Adrenal gland (tissue), 12 donors: ENCODE measurements around the gene EXOC6B. TPM values are rescaled to one million over a fixed set of nuclear protein-coding genes. Genes with fewer than 3 reads are reported as not detected.

Experiments used
- DNase-seq, 7 donors: peaks; one replicate each; pipeline ENCODE4 v3.0.0-alpha.2; 2019 to 2020
- H3K27ac ChIP-seq, 5 donors: fragments of 200-600 bp; sonication (generic) in 4 of 5; 1 replicate in 3 of 5; 2 replicates in 2 of 5; pipeline versions ENCODE4 v1.5.1 to v1.8.0; 2016 to 2020; ENCODE audit warnings: mild to moderate bottlenecking in 1 of 5
- H3K27me3 ChIP-seq: fragments of 200-600 bp; 2 replicates; pipeline ENCODE4 v1.8.0; 2021
- H3K36me3 ChIP-seq, 2 donors: fragments of 200-600 bp; replicated peaks in 1 of 2; 1 replicate in 1 of 2; 2 replicates in 1 of 2; pipeline versions ENCODE4 v1.5.1 to v1.8.0; 2018 to 2022
- H3K4me1 ChIP-seq, 2 donors: fragments of 200-600 bp; replicated peaks in 1 of 2; 1 replicate in 1 of 2; 2 replicates in 1 of 2; pipeline versions ENCODE4 v1.5.1 to v1.8.0; 2018 to 2021
- H3K4me3 ChIP-seq, 4 donors: fragments of 200-600 bp; sonication (generic) in 3 of 4; one replicate each; pipeline ENCODE4 v1.5.1; 2016 to 2018
- H3K9me3 ChIP-seq, 3 donors: fragments of 200-600 bp; sonication (generic) in 1 of 3; replicated peaks in 1 of 3; 1 replicate in 2 of 3; 2 replicates in 1 of 3; pipeline versions ENCODE4 v1.5.1 to v1.8.0; 2016 to 2021
- CTCF ChIP-seq, 6 experiments: fragments of 450-650 bp in 4 of 6; fragments of 200-600 bp in 2 of 6; sonication (generic) in 1 of 6; IDR thresholded peaks; 1 replicate in 5 of 6; 2 replicates in 1 of 6; pipeline versions ENCODE4 v1.5.1 to v1.8.0; 2016 to 2021; ENCODE audit warnings: antibody characterized with exemption in 6 of 6, mild to moderate bottlenecking in 2 of 6, moderate library complexity in 1 of 6
- POLR2A ChIP-seq, 2 donors: fragments of 450-650 bp; IDR thresholded peaks; one replicate each; pipeline ENCODE4 v1.6.1; 2017; ENCODE audit warnings: antibody characterized with exemption in 2 of 2, mild to moderate bottlenecking in 2 of 2, moderate library complexity in 1 of 2
- WGBS, 4 donors: extraction: QIAGEN DNeasy Blood & Tissue Kit in 2 of 4; methylation state at CpG; one replicate each; pipeline versions ENCODE4 v1.1.5 to v1.1.7; 2013 to 2017; 5-methylcytosine and 5-hydroxymethylcytosine counted together
- intact Hi-C, 2 donors: fragments of 100-400 bp; cut with DNase I; formaldehyde crosslinking; loops; one replicate each; pipeline versions ENCODE4 v1.14.1 to v1.15.0; 2022 to 2023
- polyA plus RNA-seq, 3 donors: library from polyadenylated mRNA; stranded (reverse); fragments of 200-250 nt in 2 of 3; fragments of 350-450 nt in 1 of 3; fragmentation: Illumina TruSeq in 1 of 3; extraction: RNeasy Lipid Tissue Mini Kit (QIAGEN cat#74804) in 1 of 3; gene quantifications; one replicate each; pipeline ENCODE4 v1.2.3, GENCODE V29; 2013 to 2014
- total RNA-seq, 9 donors: library from RNA; depleted of rRNA in 4 of 9; stranded (reverse); fragments of >200 nt in 4 of 9; fragments of 120-200 nt in 1 of 9; fragmentation: NEBNext Ultra II Directional in 1 of 9; extraction: Animal tissue kit (Norgen Biotek cat#: 25700) in 1 of 9; gene quantifications; one replicate each; pipeline versions ENCODE4 v1.1.0 to v1.2.4, GENCODE V29; 2013 to 2023
- donor health status: healthy with polysubstance abuse.
- donor health status: Bipolar disorder and iron deficiency.
- donor health status: DM: yes; HTN: yes; CAD: no.
- donor health status: DM: no; HTN: no; CAD: no.
- donor health status: DM: no; HTN: no; CAD: no.
- donor health status: DM: yes; HTN: yes; CAD: no.

Gene EXOC6B
- total and polyA plus RNA-seq, 12 donors = 6.0 to 92.6 (median 50.6) TPM

- Histone ChIP-seq H3K27ac (no peak overlapping the region), H3K9me3 (peaks cover 0 to 9% (median 4%) of the 10 kb centered on the region in 3 donors), H3K27me3 (no peaks in the 10 kb centered on the region), H3K36me3 (no peaks in the 10 kb centered on the region), H3K4me1 (no peaks in the 10 kb centered on the region), H3K4me3 (no peak overlapping the region)
- 78 to 94% (median 90%) methylated on average over 6 of the region's 6 CpGs for WGBS, 4 donors
- intact Hi-C loops = no loop called here
- no peak for DNase-seq
- TF ChIP-seq CTCF (IDR thresholded peaks at IDR 0.05) = no peak
- TF ChIP-seq POLR2A (IDR thresholded peaks at IDR 0.05) = no peak
These were observed 367.9 kb downstream of the EXOC6B start for GRCh38 chr2:72457801-72458516.

- 97 to 99% (median 98%) methylated on average over 4 of the region's 4 CpGs for WGBS, 4 donors
- intact Hi-C loops = no loop called here
These were observed 371.6 kb downstream of the EXOC6B start for GRCh38 chr2:72454189-72454588.

GRCh38 chr2:72442270-72442669, 383.6 kb downstream of the EXOC6B start:
- DNase-seq = no peak
- Histone ChIP-seq H3K36me3 (no peaks in the 10 kb centered on the region), H3K9me3 (no peaks in the 10 kb centered on the region), H3K4me1 (no peaks in the 10 kb centered on the region), H3K4me3 (no peak overlapping the region), H3K27ac (no peak overlapping the region), H3K27me3 (no peaks in the 10 kb centered on the region)
- WGBS, 4 donors = 93 to 98% (median 95%) methylated on average over 2 of the region's 2 CpGs
- no peak for TF ChIP-seq CTCF (IDR thresholded peaks at IDR 0.05)
- TF ChIP-seq POLR2A (IDR thresholded peaks at IDR 0.05) = no peak
- intact Hi-C loops = no loop called here

More at GRCh38 chr2:72454189-72454588, 371.6 kb downstream of the EXOC6B start:
- H3K9me3 ChIP-seq = no peaks in the 10 kb centered on the region
- H3K4me1 ChIP-seq = no peaks in the 10 kb centered on the region
- no peak for DNase-seq
- no peak overlapping the region for H3K4me3 ChIP-seq
- TF ChIP-seq CTCF (IDR thresholded peaks at IDR 0.05) = no peak
- TF ChIP-seq POLR2A (IDR thresholded peaks at IDR 0.05) = no peak
- no peak overlapping the region for H3K27ac ChIP-seq
- H3K36me3 ChIP-seq = no peaks in the 10 kb centered on the region
- no peaks in the 10 kb centered on the region for H3K27me3 ChIP-seq

- DNase-seq = no peak
- no peak for TF ChIP-seq POLR2A (IDR thresholded peaks at IDR 0.05)
- no peak for TF ChIP-seq CTCF (IDR thresholded peaks at IDR 0.05)
- Histone ChIP-seq H3K4me3 (no peak overlapping the region), H3K27me3 (no peaks in the 10 kb centered on the region), H3K4me1 (no peaks in the 10 kb centered on the region), H3K9me3 (no peaks in the 10 kb centered on the region), H3K36me3 (no peaks in the 10 kb centered on the region), H3K27ac (no peak overlapping the region)
- intact Hi-C loops = no loop called here
- 79 to 94% (median 89%) methylated on average over 5 of the region's 5 CpGs for WGBS, 4 donors
These were observed 385.9 kb downstream of the EXOC6B start for GRCh38 chr2:72439892-72440291.
